Liver (tissue), 9 donors: ENCODE measurements around the gene DNAH2. TPM values are rescaled to one million over a fixed set of nuclear protein-coding genes. Genes with fewer than 3 reads are reported as not detected.

Source experiments
- DNase-seq: peaks from one replicate; pipeline ENCODE4 v3.0.0-alpha.2; 2017; ENCODE audit warnings: low spot score
- H3K27ac ChIP-seq, 2 donors: one replicate each; pipeline ENCODE4 v1.7.0; 2013; ENCODE audit warnings: inconsistent platforms in 2 of 2, low read length in 2 of 2, control low read depth in 1 of 2, low read depth in 1 of 2, mild to moderate bottlenecking in 1 of 2
- H3K27me3 ChIP-seq, 4 donors: one replicate each; pipeline versions ENCODE4 v1.6.1 to v1.7.0; 2013; ENCODE audit warnings: low read length in 3 of 4, inconsistent platforms in 1 of 4, mild to moderate bottlenecking in 1 of 4, moderate library complexity in 1 of 4; ENCODE audit not compliant: control insufficient read depth in 4 of 4, insufficient read depth in 4 of 4
- H3K36me3 ChIP-seq, 4 donors: one replicate each; pipeline versions ENCODE4 v1.6.1 to v1.7.0; 2013; ENCODE audit warnings: low read length in 3 of 4, mild to moderate bottlenecking in 3 of 4, low read depth in 1 of 4, moderate library complexity in 1 of 4; ENCODE audit not compliant: control insufficient read depth in 4 of 4, insufficient read depth in 3 of 4
- H3K4me1 ChIP-seq, 4 donors: one replicate each; pipeline versions ENCODE4 v1.6.1 to v1.7.0; 2013; ENCODE audit warnings: low read length in 3 of 4, mild to moderate bottlenecking in 3 of 4, moderate library complexity in 1 of 4; ENCODE audit not compliant: control insufficient read depth in 4 of 4, insufficient read depth in 4 of 4
- H3K4me3 ChIP-seq, 3 donors: one replicate each; pipeline versions ENCODE4 v1.6.1 to v1.7.0; 2013; ENCODE audit warnings: low read length in 3 of 3, control low read depth in 1 of 3, low read depth in 1 of 3, mild to moderate bottlenecking in 1 of 3
- H3K9ac ChIP-seq, 2 donors: one replicate each; pipeline ENCODE4 v1.7.0; 2013; ENCODE audit warnings: low read length in 2 of 2, mild to moderate bottlenecking in 2 of 2, moderate library complexity in 2 of 2, control low read depth in 1 of 2, low read depth in 1 of 2
- H3K9me3 ChIP-seq, 4 donors: one replicate each; pipeline versions ENCODE4 v1.6.1 to v1.7.0; 2013; ENCODE audit warnings: low read length in 3 of 4; ENCODE audit not compliant: control insufficient read depth in 4 of 4
- ATF3 ChIP-seq: IDR thresholded peaks from 2 replicates; pipeline ENCODE4 v1.6.1; 2016; ENCODE audit warnings: antibody characterized with exemption
- CTCF ChIP-seq: fragments of 150-350 bp; IDR thresholded peaks from 2 replicates; pipeline ENCODE4 v1.5.1; 2017; ENCODE audit warnings: improper control_type of control experiment, low read depth, low read length; ENCODE audit not compliant: missing input control
- EGR1 ChIP-seq, 2 donors: IDR thresholded peaks; 2 replicates each; pipeline ENCODE4 v1.6.1; 2016 to 2018; ENCODE audit warnings: antibody characterized with exemption in 2 of 2, low read depth in 2 of 2
- FOXA1 ChIP-seq: IDR thresholded peaks from 2 replicates; pipeline ENCODE4 v1.6.1; 2016; ENCODE audit warnings: antibody characterized with exemption
- FOXA2 ChIP-seq: IDR thresholded peaks from 2 replicates; pipeline ENCODE4 v1.6.1; 2016; ENCODE audit warnings: antibody characterized with exemption
- GABPA ChIP-seq, 2 donors: IDR thresholded peaks in 1 of 2; conservative IDR thresholded peaks in 1 of 2; 2 replicates each; pipeline ENCODE4 v1.6.1; 2016; ENCODE audit warnings: antibody characterized with exemption in 2 of 2, mild to moderate bottlenecking in 1 of 2, moderate library complexity in 1 of 2
- HNF4A ChIP-seq, 2 donors: conservative IDR thresholded peaks; 2 replicates each; pipeline ENCODE4 v1.6.1; 2016; ENCODE audit warnings: antibody characterized with exemption in 2 of 2, mild to moderate bottlenecking in 2 of 2
- HNF4G ChIP-seq: IDR thresholded peaks from 2 replicates; pipeline ENCODE4 v1.6.1; 2016; ENCODE audit warnings: antibody characterized with exemption
- JUND ChIP-seq, 2 donors: IDR thresholded peaks; 2 replicates each; pipeline ENCODE4 v1.6.1; 2016; ENCODE audit warnings: antibody characterized with exemption in 2 of 2
- MAX ChIP-seq: IDR thresholded peaks from 2 replicates; pipeline ENCODE4 v1.6.1; 2016; ENCODE audit warnings: antibody characterized with exemption
- NR2F2 ChIP-seq: IDR thresholded peaks from 2 replicates; pipeline ENCODE4 v1.6.1; 2016; ENCODE audit warnings: antibody characterized with exemption
- RAD21 ChIP-seq, 2 donors: IDR thresholded peaks; 2 replicates each; pipeline ENCODE4 v1.6.1; 2016; ENCODE audit warnings: antibody characterized with exemption in 2 of 2, mild to moderate bottlenecking in 2 of 2
- REST ChIP-seq: IDR thresholded peaks from 2 replicates; pipeline ENCODE4 v1.6.1; 2016; ENCODE audit warnings: antibody characterized with exemption, mild to moderate bottlenecking
- RXRA ChIP-seq, 2 donors: IDR thresholded peaks; 2 replicates each; pipeline ENCODE4 v1.6.1; 2017 to 2018; ENCODE audit warnings: antibody characterized with exemption in 2 of 2, mild to moderate bottlenecking in 1 of 2
- TAF1 ChIP-seq: conservative IDR thresholded peaks from 2 replicates; pipeline ENCODE4 v1.6.1; 2016; ENCODE audit warnings: antibody characterized with exemption, mild to moderate bottlenecking
- YY1 ChIP-seq: IDR thresholded peaks from 2 replicates; pipeline ENCODE4 v1.6.1; 2016; ENCODE audit warnings: antibody characterized with exemption, mild to moderate bottlenecking
- WGBS: extraction: QIAGEN DNeasy Blood & Tissue Kit; methylation state at CpG from one replicate; pipeline ENCODE4 v1.1.7; 2013; 5-methylcytosine and 5-hydroxymethylcytosine counted together
- polyA plus RNA-seq, 2 donors: library from polyadenylated mRNA; stranded (reverse) in 1 of 2; unstranded in 1 of 2; fragments of 200-250 nt in 1 of 2; fragments of >200 nt in 1 of 2; fragmentation: Nextera tagmentation in 1 of 2; extraction: Ambion mirVana in 1 of 2; gene quantifications; one replicate each; pipeline versions ENCODE4 v1.2.1 to v1.2.3, GENCODE V29; 2013 to 2015
- total RNA-seq, 2 donors: library from RNA; depleted of rRNA; stranded (reverse); fragments of >200 nt; gene quantifications; one replicate each; pipeline ENCODE4 v1.2.3, GENCODE V29; 2014
- TF ChIP-seq, protein P1 (sequence below): IDR thresholded peaks from 2 replicates; pipeline ENCODE4 v1.6.1; 2016; ENCODE audit warnings: antibody characterized with exemption
- donor health status: healthy.
- donor health status: healthy.
- donor health status: healthy.
- donor health status: healthy.
- donor health status: healthy.

Gene DNAH2
- total and polyA plus RNA-seq, 4 donors = under 0.01 to 0.25 (median 0.05) TPM

DNA sequence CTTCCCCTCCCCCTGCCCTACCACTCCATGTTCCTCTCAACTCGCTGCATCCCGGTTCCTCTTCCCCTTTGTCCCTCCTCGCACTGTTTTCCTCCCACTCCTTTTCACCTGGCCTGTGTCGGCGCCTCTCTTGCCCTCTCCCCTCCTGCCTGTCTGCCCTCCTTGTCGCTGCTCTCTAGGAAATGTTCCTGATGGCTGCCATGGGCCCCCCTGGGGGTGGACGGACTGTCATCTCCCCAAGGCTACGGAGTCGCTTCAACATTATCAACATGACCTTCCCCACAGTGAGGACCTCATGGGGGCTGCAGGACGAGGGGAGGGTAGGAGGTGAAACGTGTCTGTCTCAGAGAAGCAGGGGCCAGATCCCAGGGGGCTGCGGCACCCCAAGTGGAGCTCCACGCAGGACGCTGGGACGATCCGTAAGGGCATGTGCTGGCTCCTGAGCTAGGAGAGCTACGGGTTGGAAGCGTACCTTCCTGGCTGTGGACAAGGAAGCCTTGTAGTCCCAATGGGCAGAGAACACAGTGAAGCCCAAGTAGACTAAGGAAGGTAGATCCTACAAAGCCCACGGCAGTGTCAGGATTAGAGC, 76.6 kb downstream of the DNAH2 start:
- H3K4me3 ChIP-seq = no peak overlapping the region
- no peaks in the 10 kb centered on the region for H3K27me3 ChIP-seq
- 55% methylated on average over 19 of the region's 19 CpGs for WGBS
- H3K9me3 ChIP-seq = no peaks in the 10 kb centered on the region
- no peaks in the 10 kb centered on the region for H3K36me3 ChIP-seq
- no peak overlapping the region for H3K9ac ChIP-seq
- H3K4me1 ChIP-seq = no peaks in the 10 kb centered on the region
- no peak for TF ChIP-seq REST
- no peak for TF ChIP-seq HNF4G
- TF ChIP-seq TAF1 = no peak
- no peak for TF ChIP-seq EGR1 (IDR thresholded peaks at IDR 0.05; ENCODE audit: low read depth in 2 of 2)
- no peak for TF ChIP-seq RAD21 (IDR thresholded peaks at IDR 0.05)
- TF ChIP-seq, protein P1, sequence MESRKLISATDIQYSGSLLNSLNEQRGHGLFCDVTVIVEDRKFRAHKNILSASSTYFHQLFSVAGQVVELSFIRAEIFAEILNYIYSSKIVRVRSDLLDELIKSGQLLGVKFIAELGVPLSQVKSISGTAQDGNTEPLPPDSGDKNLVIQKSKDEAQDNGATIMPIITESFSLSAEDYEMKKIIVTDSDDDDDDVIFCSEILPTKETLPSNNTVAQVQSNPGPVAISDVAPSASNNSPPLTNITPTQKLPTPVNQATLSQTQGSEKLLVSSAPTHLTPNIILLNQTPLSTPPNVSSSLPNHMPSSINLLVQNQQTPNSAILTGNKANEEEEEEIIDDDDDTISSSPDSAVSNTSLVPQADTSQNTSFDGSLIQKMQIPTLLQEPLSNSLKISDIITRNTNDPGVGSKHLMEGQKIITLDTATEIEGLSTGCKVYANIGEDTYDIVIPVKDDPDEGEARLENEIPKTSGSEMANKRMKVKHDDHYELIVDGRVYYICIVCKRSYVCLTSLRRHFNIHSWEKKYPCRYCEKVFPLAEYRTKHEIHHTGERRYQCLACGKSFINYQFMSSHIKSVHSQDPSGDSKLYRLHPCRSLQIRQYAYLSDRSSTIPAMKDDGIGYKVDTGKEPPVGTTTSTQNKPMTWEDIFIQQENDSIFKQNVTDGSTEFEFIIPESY = no peak
- no peak for TF ChIP-seq MAX
- no peak for TF ChIP-seq FOXA1
- TF ChIP-seq HNF4A (conservative IDR thresholded peaks at IDR 0.05) = no peak
- TF ChIP-seq NR2F2 = no peak
- TF ChIP-seq GABPA (IDR thresholded peaks at IDR 0.05 in 1 of 2, conservative IDR thresholded peaks at IDR 0.05 in 1 of 2) = no peak
- no peak for TF ChIP-seq FOXA2
- no peak for TF ChIP-seq JUND (IDR thresholded peaks at IDR 0.05)
- no peak for TF ChIP-seq CTCF
- no peak for TF ChIP-seq ATF3
- TF ChIP-seq YY1 = no peak
- TF ChIP-seq RXRA (IDR thresholded peaks at IDR 0.05) = no peak
- DNase-seq = no peak
- no peak overlapping the region for H3K27ac ChIP-seq
